Measurements from ENCODE around the gene HS3ST5.

DNA sequence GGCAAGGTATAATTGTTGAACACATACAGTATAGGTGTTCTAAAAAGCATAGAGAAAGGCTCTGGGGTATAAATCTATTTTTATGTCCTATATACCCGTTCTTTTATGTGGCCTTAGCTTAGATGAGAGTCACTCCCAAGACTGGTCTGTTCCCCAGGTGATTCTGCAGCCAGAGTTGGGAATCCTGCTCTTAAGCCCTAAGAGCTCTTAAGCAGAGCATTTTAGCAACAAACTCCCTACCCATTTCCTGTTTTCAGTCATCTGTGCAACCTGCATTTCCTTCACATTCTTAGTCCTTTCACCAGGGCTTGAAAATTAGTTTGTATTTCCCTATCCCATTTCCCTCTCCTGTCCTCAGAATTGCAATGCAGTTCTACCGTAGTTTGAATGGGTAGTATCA, 166.1 kb downstream of the HS3ST5 start:
- TF ChIP-seq, protein P1, sequence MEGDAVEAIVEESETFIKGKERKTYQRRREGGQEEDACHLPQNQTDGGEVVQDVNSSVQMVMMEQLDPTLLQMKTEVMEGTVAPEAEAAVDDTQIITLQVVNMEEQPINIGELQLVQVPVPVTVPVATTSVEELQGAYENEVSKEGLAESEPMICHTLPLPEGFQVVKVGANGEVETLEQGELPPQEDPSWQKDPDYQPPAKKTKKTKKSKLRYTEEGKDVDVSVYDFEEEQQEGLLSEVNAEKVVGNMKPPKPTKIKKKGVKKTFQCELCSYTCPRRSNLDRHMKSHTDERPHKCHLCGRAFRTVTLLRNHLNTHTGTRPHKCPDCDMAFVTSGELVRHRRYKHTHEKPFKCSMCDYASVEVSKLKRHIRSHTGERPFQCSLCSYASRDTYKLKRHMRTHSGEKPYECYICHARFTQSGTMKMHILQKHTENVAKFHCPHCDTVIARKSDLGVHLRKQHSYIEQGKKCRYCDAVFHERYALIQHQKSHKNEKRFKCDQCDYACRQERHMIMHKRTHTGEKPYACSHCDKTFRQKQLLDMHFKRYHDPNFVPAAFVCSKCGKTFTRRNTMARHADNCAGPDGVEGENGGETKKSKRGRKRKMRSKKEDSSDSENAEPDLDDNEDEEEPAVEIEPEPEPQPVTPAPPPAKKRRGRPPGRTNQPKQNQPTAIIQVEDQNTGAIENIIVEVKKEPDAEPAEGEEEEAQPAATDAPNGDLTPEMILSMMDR (IDR thresholded peaks at IDR 0.05): no peak
- TF ChIP-seq EP300 (IDR thresholded peaks at IDR 0.05): no peak
- no peak for TF ChIP-seq POLR2A (IDR thresholded peaks at IDR 0.05)
